NCI-H146 treated with DMSO at 0.1 percent for 48 hours (cell line): ENCODE data around the gene ADAM11.
"Not testable (repeated sequence)": the region's sequence is repeated elsewhere in the genome, so short reads cannot be mapped to it uniquely, and the experiment has no call there.

Experiments
- DNase-seq: peaks from one replicate; lab custom pipeline; 2025; ENCODE audit not compliant: unreplicated experiment; lab: John Stamatoyannopoulos, UW

ADAM11 gene, protein sequence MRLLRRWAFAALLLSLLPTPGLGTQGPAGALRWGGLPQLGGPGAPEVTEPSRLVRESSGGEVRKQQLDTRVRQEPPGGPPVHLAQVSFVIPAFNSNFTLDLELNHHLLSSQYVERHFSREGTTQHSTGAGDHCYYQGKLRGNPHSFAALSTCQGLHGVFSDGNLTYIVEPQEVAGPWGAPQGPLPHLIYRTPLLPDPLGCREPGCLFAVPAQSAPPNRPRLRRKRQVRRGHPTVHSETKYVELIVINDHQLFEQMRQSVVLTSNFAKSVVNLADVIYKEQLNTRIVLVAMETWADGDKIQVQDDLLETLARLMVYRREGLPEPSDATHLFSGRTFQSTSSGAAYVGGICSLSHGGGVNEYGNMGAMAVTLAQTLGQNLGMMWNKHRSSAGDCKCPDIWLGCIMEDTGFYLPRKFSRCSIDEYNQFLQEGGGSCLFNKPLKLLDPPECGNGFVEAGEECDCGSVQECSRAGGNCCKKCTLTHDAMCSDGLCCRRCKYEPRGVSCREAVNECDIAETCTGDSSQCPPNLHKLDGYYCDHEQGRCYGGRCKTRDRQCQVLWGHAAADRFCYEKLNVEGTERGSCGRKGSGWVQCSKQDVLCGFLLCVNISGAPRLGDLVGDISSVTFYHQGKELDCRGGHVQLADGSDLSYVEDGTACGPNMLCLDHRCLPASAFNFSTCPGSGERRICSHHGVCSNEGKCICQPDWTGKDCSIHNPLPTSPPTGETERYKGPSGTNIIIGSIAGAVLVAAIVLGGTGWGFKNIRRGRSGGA

DNA sequence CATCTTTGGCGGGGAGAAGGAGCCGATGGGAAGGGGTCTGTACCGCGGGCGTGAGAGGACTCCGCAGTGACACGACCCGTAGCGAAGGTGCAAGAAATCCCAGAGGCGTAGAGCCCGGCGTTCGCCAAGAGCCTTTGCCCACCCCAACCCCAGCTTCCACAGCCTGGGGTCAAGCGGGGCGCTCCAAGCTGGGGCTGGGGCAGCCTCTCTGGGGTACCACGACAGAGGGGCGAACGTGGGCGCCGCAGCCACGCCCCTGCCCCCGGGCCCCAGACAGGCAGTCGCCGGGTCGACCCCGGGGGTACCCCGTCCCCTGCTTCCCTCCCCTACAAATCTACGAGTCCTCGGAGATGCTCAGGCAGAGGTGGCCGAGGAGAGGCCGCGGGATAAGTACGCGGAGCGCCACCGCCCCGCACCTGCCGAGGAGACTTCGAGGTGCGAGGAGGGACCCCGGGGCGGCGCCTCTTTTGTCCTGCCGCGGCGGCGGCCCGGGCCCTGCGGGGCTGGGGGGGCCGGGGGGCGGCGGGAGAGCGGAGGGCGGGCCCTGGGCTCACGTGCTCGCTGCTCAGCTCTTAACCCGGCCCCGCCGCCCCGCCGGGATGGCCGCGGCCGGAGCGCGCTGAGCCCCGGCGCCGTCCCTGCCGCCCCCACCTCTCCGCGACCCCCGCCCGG, at the start of gene ADAM11:
ADAM11 (plus strand) TSS at position 575 of the 672 bp plus-strand sequence. CDS start 212 bp downstream, outside the sequence.
- DNase-seq, result no peak

DNA sequence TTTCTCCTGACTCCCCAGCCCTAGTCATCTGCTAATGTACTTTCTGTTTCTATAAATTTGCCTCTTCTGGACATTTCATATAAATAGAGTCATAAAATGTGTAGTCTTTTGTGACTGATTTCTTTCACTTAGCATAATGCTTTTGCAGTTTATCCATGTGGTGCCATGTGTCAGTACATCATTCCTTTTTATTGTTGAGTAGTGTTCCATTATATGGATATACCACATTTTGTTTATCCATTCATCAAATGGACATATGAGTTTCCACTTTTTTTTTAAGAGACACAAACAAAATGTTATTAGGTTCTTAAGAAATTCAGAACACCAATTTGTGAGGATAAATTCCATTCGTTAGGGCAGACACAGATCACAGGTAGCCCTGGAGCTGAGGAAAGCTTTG, 39.3 kb upstream of the ADAM11 start:
- DNase-seq, result no peak

DNA sequence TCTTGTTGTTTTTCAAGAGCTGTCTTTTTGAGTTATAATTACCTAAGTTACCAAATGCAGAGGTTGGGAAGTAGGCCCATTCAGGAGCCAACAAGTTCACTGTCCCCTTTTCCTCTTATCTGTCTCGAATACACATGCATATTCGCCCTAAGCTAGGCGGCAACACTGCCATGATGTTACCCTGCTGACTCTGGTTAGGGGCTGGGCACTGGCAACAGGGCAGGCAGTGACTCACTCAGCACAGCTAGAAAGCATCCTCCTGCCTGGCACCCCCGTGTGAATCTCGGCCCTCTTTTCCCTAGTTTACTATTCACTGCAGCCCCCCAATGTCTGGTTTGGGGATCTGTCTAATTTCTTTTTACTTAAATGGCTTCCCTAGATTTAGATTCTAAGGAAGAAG, 36.5 kb upstream of the ADAM11 start:
- DNase-seq, result no peak

DNA sequence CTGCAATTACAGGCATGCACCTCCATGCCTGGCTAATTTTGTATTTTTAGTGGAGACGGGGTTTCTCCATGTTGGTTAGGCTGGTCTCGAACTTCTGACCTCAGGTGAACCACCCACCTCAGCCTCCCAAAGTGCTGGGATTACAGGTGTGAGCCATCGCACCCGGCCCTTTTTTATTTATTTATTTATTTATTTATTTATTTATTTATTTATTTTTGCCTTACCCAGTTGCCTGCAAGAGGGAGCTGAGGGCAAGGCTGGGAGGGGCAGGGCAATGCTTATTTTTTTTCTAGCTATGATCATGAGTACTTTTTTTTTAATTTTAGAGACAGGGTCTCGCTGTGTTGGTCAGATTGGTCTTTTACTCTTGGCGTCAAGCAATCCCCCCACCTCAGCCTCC, 32.7 kb upstream of the ADAM11 start:
- DNase-seq, result not testable (repeated sequence)

DNA sequence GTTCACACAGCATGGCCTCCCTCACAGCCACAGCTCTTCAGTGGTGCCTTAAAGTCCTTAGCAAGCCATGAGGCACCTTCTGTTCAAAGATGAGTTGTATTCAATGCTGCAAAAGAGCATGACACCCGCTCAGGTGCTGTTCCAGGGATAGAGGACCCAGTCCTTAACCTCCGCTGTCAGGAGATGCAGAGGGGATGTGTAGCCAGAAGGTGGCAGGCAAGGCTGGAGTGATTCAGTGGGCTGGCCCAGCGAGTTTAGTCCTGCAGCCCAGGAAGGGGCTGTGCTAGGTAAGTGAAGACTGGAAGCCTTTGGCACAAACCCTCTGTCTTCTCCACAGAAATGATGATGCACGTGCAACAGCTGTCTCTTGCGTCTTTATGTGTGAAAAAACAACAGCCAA, 25.0 kb upstream of the ADAM11 start:
- DNase-seq, result no peak

DNA sequence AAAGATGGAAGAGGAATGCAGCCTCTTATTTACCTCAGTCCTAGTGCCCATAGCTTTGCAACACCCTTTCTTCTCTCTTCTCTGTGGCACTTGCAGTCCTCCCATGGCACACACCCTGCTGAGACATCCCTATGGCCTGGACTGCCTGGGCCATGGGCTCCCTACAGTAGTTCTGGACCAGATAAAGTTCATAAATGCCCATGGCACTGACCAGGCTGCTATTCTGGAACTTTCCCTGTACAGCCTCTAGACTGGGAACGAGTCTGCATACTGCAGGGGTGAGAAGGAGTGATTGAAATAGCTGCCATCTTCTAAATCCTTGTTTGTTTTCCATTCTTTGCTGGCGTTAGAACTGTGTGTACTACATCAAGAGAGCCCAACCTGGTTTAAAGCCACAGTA, 24.5 kb upstream of the ADAM11 start:
- no peak for DNase-seq

DNA sequence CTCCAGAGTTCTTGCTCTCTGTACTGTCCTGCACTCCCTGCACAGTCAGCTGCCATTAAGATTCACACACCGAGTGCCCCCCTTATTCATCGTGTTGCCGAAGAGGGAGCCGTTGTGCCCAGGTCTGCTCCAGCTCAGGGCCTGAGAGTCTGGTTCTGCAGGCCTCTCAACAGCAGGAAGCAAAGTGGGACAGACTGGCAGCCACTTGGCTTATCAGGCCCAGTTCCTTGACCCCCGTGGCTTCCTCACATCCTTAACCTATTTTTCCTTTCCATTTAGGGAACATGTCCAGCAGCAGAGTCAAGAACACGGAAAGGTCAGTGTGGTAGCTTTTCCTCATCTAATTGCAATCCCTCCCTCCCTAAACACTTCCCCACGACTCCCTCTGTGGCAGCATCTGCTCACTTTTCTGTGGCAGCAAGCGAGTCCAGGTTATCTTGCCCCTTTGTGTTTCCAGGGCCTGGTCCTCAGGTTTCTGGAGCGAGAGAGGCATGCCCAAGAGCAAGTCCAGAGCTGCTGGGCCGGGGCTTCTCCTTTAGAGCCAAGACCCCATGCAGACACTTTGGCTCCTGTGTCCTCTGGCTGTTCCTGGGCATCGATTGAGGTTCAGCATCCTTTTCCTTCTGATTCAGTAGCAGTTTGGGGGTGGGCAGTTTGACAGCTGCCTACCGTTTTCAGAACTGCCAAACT, 22.1 kb upstream of the ADAM11 start:
- no peak for DNase-seq

DNA sequence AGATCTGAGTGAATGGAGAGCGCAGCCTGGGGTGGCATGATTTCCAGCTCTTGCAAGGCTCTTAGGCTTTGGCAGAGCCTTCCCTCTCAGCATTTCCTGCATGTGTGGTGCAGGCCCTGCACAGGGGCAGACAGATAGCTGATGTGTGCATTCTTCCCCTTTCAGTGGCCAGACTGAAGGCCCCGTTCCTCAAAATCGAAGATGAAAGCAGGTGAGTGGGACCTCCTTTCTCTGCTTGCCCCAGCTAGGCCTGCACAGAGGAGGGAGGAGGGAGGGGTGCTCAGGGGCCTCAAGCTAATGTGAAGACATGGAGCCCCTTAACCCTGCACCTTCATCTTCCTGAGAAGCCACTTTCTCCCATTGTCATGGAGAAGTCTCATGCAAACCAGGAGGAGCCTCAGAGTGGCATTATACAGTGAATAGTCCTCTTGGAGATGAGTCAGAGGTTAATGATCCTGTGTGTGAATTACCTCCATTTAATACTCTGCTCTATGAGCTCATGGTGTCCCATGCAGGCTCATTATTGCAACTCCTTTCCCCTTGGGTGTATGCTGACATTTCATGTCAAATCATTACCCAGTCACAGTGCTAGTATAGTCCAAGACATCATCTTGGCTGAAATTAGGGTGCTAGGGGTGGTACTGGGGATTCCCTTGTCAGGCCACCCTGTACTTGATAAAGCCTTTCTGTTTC, 20.4 kb upstream of the ADAM11 start:
- no peak for DNase-seq

DNA sequence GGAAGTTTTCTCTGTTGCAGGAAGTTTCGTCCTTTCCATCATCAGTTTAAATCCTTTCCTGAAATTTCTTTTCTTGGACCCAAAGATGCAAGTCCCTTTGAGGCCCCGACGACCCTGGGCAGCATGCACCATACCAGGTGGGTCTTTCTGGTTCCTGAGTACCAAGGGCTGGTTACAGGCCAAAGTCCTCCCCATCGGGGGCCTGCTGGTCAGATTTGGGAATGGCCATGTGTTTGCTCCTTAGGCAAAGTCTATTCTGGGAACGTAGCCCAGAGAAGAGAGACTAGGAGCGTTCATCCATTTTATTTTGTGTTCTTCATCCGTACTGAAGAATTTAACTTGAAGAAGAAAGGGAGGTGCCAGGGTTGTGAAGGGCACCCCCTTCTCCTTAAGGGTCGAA, 17.5 kb upstream of the ADAM11 start:
- no peak for DNase-seq

DNA sequence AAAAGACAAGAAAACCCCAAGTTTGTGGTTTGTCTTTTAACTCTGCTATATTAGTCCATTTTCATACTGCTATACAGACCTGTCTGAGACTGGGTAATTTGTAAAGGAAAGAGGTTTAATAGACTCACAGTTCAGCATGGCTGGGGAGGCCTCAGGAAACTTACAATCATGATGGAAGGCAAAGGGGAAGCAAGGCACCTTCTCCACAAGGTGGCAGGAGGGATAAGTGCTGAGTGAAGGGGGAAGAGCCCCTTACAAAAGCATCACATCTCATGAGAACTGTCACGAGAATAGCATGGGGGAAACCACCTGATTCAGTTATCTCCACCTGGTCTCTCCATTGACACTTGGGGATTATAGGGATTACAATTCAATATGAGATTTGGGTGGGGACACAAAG, 13.5 kb upstream of the ADAM11 start:
- no peak for DNase-seq

DNA sequence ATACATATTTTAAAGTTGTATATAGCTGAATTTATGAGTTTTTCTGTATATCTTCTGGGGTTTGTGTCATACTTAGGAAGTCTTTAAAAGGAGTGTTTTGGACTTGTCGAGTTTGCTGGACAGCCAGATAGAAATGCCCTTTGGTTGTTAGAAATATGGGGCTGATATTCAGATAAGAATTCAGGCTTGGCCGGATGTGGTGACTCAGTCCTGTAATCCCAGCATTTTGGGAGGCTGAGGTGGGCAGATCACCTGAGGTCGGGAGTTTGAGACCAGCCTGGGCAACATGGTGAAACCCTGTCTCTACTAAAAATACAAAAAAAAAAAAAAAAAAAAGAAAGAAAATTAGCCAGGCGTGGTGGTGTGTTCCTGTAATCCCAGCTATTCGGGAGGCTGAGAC, 13.1 kb upstream of the ADAM11 start:
- DNase-seq, result not testable (repeated sequence)

DNA sequence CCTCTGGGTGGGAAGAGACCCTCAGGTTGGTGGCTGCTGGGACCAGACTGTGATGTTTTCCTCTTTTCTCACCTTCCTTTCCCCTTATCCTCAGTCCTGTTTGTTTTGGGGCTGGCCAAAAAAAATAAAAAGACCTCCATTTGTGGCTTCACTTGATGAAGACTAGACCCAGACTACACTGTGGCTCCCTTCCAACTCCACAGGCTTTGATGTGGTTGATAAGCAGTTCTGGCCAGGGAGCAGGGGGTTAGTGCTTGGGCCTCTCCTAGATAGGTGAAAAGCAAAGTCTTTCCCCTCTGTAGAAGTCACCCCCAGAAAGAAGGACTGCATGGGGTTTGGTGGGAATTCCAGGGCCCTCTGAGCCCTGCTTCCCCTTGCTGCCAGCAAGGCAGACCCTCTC, 11.2 kb upstream of the ADAM11 start:
- no peak for DNase-seq

DNA sequence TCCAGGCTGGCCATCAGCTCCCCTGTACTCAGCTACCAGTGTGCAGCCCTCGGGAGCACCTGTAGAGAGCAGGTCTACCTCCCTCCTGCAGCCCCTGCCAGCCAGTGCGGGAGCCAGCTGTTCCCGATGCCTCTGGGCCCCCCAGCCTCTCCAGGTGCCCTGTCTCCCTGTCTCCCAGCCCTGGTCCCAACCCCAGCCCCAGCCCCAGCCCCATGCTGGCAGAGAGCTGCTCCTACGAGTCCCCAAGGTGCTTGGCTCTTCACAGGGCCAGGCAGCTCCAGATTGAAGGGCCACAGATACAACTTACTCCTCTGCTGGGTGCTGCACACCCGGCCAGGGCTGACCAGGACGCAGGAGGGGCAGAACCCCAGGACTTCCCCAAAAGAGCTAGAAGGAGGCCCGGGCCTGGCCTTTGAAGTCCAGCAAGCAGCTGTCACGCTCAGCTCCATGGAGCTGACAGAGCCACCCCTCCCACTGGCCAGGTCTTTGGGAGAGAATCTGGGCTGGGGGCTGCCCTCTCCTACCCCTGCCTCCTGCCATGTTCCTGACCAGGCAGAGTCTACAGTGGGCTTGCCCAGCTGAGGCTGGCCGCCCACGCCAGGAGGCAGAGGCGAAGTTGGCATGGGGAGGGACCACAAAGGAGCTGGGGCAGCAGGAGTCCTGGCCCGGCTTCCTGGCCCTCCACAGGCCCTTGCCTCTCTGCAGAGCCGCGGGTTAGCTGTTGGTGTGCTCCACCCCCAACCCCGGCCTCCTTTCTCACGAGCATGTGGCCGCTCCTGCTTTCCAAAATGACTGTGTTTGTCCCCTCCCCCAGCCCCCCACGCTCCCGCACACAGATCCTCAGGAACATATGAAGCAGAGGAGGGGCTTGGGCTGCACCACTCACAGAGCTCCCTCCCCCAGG, 9.5 kb upstream of the ADAM11 start:
- DNase-seq, result no peak

DNA sequence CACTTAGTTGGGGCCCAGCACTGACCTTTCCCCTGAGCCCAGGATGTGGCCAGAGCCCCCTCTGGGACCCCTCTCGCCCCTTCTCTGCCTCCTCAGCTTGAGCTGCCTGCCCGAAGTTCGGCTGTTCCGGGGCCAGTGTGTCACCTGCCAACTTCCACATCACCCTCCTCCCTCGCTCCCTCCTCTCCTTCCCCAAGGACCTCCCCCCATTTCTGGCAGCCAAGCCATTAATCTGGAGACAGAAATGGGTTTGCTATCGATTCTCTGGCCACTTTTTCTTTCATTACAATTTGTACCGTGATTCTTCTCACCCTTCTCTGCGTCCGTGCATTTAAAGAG, 8.8 kb upstream of the ADAM11 start:
- no peak for DNase-seq

DNA sequence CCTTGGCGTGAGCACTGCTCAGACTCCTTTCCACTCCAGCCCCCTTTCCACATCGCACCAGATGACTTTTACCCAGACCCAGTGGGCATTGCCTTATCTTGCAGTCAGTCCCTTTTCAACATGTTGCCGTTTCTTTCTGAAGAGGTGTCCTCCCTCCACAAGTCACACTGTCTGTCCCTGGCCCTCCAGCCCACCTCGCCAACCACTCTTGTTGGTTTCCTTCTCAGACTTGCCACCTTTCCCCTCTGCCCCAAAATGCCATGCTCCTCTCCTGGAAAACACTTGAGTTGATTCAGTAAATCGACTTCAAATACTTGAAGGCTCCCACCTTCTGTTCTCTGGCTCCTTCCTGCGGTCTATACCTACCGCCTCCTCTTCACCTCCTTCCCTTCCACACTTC, 7.5 kb upstream of the ADAM11 start:
- no peak for DNase-seq

DNA sequence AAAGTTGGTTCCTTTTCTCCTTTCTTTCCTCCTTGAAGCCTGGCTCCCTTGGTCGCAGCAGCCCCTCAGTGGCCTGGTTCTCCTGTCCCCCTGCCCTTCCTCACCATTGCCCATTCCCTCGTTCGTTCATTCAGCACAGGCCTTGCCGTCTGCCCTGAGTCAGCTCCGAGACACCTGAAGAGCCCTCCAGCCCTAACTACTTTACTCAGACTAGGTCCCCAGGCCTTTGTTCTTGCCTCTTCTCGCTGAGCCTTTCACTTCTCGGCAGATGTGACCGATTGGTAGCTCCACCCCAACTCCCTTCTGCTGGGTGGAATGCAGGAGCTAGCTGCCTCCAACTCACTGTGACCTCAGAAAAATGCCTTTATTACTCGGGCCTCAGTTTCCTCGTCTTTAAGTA, 7.0 kb upstream of the ADAM11 start:
- no peak for DNase-seq

DNA sequence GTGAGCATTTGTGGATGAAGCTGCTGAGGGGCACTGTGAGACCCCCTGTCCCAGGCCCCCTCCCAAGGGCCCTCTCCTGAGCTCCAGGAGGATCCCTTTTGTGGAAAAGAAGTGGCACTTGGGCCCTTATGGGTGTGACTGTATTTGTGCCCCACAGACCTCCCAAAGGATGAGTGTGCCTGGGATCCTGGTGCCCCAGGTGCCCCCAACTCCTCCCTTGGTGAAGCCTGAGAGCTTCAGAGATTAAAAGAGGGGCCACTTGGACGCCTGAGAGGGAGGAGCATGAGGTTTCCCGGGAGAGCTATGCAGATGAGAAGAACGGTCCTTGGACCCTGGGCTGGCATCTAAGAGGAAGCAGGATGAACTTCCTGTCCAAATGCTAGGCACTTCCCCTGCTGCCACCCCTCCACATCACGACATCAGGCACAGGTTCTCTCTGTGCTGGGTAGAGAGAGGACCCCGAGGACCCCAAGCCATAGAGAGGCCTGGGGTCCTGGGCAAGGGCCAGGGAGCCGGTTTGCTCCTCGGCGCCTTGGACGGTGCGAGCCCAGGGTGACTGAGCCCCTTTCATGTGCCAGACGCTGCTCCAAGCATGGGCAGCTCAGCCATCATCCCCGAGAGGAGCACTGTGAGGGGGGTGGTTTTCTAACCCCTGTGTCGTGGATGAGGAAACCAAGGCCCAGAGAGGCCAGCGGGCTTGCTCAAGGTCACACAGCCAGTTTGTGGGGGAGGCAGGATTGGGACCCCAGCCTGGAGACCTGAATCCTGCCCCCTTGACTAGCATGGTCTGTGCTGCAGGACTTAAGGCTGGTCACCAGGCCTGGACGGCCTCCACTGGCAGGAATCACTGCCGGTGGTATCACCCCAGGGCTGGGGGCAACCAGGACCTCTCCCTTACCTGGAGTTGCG, 5.6 kb upstream of the ADAM11 start:
- no peak for DNase-seq

DNA sequence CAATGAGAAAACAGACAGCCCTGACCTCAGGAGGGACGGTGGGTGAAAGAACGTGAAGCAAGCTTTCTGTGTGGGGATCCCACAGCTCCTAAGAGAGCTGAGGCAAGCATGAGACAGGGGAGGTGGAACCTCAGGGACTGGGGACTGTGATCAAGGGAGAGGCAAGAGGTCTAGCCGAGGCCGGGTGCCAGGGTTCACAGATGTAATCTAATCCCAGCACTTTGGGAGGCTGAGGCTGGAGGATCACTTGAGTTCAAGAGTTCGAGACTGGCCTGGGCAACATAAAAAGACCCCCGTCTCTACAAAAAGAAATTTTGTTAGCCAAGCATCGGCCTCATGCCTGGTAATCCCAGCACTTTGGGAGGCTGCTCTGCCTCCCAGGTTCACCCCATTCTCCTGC, 4.5 kb upstream of the ADAM11 start:
- no peak for DNase-seq

DNA sequence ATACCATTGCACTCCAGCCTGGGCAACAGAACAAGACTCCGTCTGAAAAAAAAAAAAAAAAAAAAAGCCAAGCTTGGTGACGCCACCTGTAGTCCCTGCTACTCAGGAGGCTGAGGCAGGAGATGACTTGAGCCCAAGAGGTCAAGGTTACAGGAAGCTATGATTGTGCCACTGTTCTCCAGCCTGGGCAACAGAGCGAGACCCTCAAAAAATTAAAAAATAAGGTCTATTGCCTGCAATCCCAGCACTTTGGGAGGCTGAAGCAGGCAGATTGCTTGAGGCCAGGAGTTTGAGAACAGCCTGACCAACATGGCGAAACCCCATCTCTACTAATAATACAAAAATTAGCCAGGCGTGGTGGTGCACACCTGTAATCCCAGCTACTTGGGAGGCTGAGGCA, 3.6 kb upstream of the ADAM11 start:
- not testable (repeated sequence) for DNase-seq
